Measurements from ENCODE around the gene EFCC1.

The EFCC1 gene

DNA sequence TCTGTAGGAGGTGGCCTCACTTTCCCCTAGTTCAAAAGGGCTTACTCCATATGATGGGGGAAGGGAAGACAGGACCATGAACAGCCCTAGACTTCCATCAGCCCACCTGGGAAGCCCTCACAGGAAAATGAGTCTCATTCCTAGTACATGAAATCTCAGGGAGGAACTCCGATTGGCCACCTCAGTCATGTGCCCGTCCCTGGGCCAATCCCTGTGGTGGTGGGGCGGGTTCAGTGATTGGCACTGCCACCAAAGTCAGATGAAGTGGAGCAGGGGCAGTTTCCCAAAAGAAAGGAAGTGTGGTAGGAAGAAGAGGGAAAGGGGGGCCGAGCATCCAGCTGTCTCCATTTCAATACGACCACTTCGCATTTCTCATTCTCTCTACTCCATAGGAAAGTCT, 33.5 kb downstream of the EFCC1 start:
- Histone ChIP-seq H3K27ac (no peak overlapping the region), H3K36me3 (no peaks in the 10 kb centered on the region), H3K27me3 (peaks cover 8% of the 10 kb centered on the region), H3K9me3 (no peaks in the 10 kb centered on the region), H3K4me1 (ENCODE audit: control insufficient read depth in 1 of 2, insufficient read depth in 1 of 2, low read depth in 1 of 2, low read length in 1 of 2) (no peaks in the 10 kb centered on the region), H3K4me3 (ENCODE audit: low read depth in 1 of 2, low read length in 1 of 2) (no peak overlapping the region)
- TF ChIP-seq, protein P1, sequence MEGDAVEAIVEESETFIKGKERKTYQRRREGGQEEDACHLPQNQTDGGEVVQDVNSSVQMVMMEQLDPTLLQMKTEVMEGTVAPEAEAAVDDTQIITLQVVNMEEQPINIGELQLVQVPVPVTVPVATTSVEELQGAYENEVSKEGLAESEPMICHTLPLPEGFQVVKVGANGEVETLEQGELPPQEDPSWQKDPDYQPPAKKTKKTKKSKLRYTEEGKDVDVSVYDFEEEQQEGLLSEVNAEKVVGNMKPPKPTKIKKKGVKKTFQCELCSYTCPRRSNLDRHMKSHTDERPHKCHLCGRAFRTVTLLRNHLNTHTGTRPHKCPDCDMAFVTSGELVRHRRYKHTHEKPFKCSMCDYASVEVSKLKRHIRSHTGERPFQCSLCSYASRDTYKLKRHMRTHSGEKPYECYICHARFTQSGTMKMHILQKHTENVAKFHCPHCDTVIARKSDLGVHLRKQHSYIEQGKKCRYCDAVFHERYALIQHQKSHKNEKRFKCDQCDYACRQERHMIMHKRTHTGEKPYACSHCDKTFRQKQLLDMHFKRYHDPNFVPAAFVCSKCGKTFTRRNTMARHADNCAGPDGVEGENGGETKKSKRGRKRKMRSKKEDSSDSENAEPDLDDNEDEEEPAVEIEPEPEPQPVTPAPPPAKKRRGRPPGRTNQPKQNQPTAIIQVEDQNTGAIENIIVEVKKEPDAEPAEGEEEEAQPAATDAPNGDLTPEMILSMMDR (IDR thresholded peaks at IDR 0.05): no peak

DNA sequence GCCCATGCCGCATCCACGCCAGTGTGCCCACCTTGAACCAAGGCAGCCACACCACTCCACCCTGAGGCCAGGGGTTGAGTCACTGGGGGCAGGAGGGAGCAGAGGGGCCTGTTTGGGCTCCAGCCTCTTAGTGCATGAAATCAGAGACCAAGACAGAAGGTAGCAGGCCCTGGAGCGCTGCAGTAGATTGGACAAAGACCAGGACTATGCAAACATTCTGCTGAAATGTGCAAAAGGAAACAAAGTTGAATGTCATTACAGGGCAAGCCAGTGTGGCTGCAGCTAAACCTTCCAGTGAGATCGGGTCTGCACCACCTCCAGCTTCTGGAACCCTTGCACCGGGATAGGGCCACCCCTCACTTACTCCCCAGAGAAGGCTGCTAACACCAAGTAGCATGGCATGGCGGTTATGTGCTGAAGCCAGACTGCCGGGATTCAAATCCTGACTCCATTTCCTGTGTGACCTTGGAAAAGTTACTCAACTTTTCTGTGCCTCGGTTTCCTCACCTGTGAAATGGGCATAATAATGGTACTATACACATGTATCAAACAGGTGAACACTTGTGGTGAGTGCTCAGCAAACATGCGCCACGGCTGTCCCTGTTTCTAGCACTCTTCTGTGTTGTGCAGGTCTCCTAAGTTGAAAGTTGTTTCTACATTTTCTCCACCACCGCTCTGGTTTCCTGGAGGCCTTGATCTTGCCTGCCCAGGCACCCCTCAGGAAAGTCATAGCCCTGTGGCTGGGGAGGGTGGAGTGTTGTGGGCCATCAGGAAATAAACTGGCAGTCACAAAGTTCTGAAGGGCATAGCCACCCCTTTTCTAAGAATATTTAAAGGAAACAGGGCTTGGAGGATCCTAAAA, 34.5 kb downstream of the EFCC1 start:
- no peaks in the 10 kb centered on the region for H3K4me1 ChIP-seq (ENCODE audit: control insufficient read depth in 1 of 2, insufficient read depth in 1 of 2, low read depth in 1 of 2, low read length in 1 of 2)
- H3K4me3 ChIP-seq (ENCODE audit: low read depth in 1 of 2, low read length in 1 of 2): no peak overlapping the region
- TF ChIP-seq, protein P1 (IDR thresholded peaks at IDR 0.05): no peak
- H3K27ac ChIP-seq: no peak overlapping the region
- no peaks in the 10 kb centered on the region for H3K9me3 ChIP-seq
- peaks cover 13% of the 10 kb centered on the region for H3K27me3 ChIP-seq
- H3K36me3 ChIP-seq: no peaks in the 10 kb centered on the region

DNA sequence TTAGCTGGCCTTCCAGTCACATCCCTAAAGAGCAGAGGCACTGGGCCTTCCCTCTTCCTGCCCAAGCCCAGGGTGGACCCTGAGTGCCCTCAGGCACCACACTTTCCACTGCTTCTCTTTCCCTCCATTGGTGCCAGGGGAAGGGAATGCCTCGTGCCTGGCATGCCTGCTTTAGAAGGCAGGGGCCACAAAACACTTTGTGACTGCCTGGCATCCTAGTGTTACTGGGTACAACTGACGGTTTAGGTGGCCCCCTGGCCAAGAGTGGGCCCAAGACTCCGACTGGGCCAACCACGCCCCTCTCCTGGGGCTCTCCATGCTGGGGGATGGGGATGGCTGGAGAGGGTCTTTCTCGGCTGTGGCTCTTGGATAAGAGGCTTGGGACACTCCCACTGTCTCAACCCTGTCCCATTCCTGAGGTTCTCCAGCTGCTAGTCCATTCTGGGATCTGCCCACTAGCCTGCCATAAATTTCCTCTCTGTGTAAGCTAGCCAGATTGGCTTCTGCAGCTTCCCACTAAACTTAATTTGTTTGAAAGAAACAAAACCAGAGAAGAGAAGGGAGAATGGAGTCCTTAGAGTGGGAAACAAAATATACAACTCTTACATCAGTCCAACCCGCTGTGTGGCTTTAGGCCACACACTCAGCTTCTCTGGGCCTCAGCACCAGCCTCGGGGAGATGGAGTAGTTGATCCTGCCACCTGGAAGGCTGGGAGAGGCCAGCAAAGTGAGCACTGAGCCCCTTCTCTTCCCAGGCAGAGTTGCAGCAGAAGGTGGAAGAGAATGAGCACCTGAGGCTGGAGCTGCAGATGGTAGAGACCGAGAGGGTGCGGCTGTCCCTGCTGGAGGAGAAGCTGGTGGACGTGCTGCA, 35.4 kb downstream of the EFCC1 start:
- H3K36me3 ChIP-seq: no peaks in the 10 kb centered on the region
- H3K4me3 ChIP-seq (ENCODE audit: low read depth in 1 of 2, low read length in 1 of 2): no peak overlapping the region
- no peaks in the 10 kb centered on the region for H3K9me3 ChIP-seq
- TF ChIP-seq, protein P1 (IDR thresholded peaks at IDR 0.05): no peak
- H3K4me1 ChIP-seq (ENCODE audit: control insufficient read depth in 1 of 2, insufficient read depth in 1 of 2, low read depth in 1 of 2, low read length in 1 of 2): no peaks in the 10 kb centered on the region
- H3K27ac ChIP-seq: no peak overlapping the region
- H3K27me3 ChIP-seq: peaks cover 13% of the 10 kb centered on the region

DNA sequence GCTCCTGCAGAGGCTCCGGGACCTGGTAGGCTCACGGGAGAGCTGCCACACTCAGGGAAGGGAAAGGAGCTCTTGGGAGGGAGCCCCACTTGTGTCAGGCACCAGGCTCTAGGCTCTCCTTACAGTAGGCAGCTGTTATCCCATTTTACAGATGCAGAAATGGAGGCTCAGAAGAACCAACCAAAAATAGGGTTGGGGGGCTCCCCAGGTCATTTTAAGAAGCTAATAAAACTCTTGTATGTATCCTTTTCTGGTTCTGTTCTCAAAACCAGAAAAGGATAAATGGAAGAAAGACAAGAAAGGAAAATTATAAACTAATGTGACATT, 36.0 kb downstream of the EFCC1 start:
- H3K27me3 ChIP-seq: peaks cover 17% of the 10 kb centered on the region
- H3K4me3 ChIP-seq (ENCODE audit: low read depth in 1 of 2, low read length in 1 of 2): no peak overlapping the region
- TF ChIP-seq, protein P1 (IDR thresholded peaks at IDR 0.05): no peak
- H3K9me3 ChIP-seq: no peaks in the 10 kb centered on the region
- H3K4me1 ChIP-seq (ENCODE audit: control insufficient read depth in 1 of 2, insufficient read depth in 1 of 2, low read depth in 1 of 2, low read length in 1 of 2): no peaks in the 10 kb centered on the region
- no peaks in the 10 kb centered on the region for H3K36me3 ChIP-seq
- no peak overlapping the region for H3K27ac ChIP-seq

- H3K9me3 ChIP-seq: no peaks in the 10 kb centered on the region
- H3K27ac ChIP-seq: no peak overlapping the region
- no peaks in the 10 kb centered on the region for H3K36me3 ChIP-seq
- H3K4me3 ChIP-seq (ENCODE audit: low read depth in 1 of 2, low read length in 1 of 2): no peak overlapping the region
- TF ChIP-seq, protein P1 (IDR thresholded peaks at IDR 0.05): no peak
- H3K27me3 ChIP-seq: peaks cover 29% of the 10 kb centered on the region
- H3K4me1 ChIP-seq (ENCODE audit: control insufficient read depth in 1 of 2, insufficient read depth in 1 of 2, low read depth in 1 of 2, low read length in 1 of 2): no peaks in the 10 kb centered on the region
Observed at GRCh38 chr3:129038121-129038855, 37.2 kb downstream of the EFCC1 start.

Measured in neutrophil (primary cell).